CD4-positive, alpha-beta memory T cell (primary cell): Measurements from ENCODE around the gene SETBP1. TPM values are rescaled to one million over a fixed set of nuclear protein-coding genes. Genes with fewer than 3 reads are reported as not detected.

Source experiments
- CTCF ChIA-PET: fragments of 350-600 bp; sonication (Branson Sonifier 250); formaldehyde crosslinking; loops from one replicate; lab custom pipeline; 2021; ENCODE audit warnings: inconsistent platforms; ENCODE audit not compliant: partially characterized antibody; lab: Charles Lee
- POLR2A ChIA-PET: fragments of 350-600 bp; sonication (Branson Sonifier 250); formaldehyde crosslinking; loops from one replicate; lab custom pipeline; 2021; ENCODE audit not compliant: partially characterized antibody; lab: Charles Lee
- DNase-seq, 5 donors: peaks; one replicate each; pipeline versions ENCODE4 v3.0.0 to v3.0.0-alpha.2; 2020 to 2022; ENCODE audit warnings: mixed read lengths in 1 of 5
- H3K27ac ChIP-seq: one replicate; pipeline ENCODE4 v1.7.0; 2013; ENCODE audit warnings: low read depth, low read length
- H3K27me3 ChIP-seq: 2 replicates; pipeline ENCODE4 v1.7.0; 2013; ENCODE audit warnings: mild to moderate bottlenecking, low read length, moderate library complexity; ENCODE audit not compliant: insufficient read depth
- H3K36me3 ChIP-seq: 2 replicates; pipeline ENCODE4 v1.7.0; 2013; ENCODE audit warnings: mild to moderate bottlenecking, low read length, moderate library complexity; ENCODE audit not compliant: insufficient read depth
- H3K4me1 ChIP-seq: 2 replicates; pipeline ENCODE4 v1.7.0; 2013; ENCODE audit warnings: mild to moderate bottlenecking, low read length, moderate library complexity; ENCODE audit not compliant: insufficient read depth
- H3K4me3 ChIP-seq, 2 donors: one replicate each; pipeline ENCODE4 v1.7.0; 2013; ENCODE audit warnings: low read length in 2 of 2, mild to moderate bottlenecking in 1 of 2
- H3K9me3 ChIP-seq, 2 donors: one replicate each; pipeline ENCODE4 v1.7.0; 2013; ENCODE audit warnings: low read length in 2 of 2, control low read depth in 1 of 2; ENCODE audit not compliant: control insufficient read depth in 1 of 2
- H3K27ac Mint-ChIP-seq, 7 donors: one replicate each; pipeline ENCODE4 v1.8.0; 2020 to 2021; ENCODE audit warnings: mixed read lengths in 7 of 7, mild to moderate bottlenecking in 6 of 7, inconsistent platforms in 3 of 7, moderate library complexity in 3 of 7
- H3K27me3 Mint-ChIP-seq, 2 donors: one replicate each; pipeline ENCODE4 v1.8.0; 2020 to 2021; ENCODE audit warnings: mixed read lengths in 2 of 2
- H3K36me3 Mint-ChIP-seq, 2 donors: one replicate each; pipeline ENCODE4 v1.8.0; 2020 to 2021; ENCODE audit warnings: mixed read lengths in 2 of 2, inconsistent platforms in 1 of 2, mild to moderate bottlenecking in 1 of 2
- H3K4me1 Mint-ChIP-seq, 4 donors: one replicate each; pipeline ENCODE4 v1.8.0; 2020 to 2021; ENCODE audit warnings: mixed read lengths in 4 of 4, mild to moderate bottlenecking in 1 of 4
- H3K4me3 Mint-ChIP-seq, 8 donors: one replicate each; pipeline ENCODE4 v1.8.0; 2020 to 2021; ENCODE audit warnings: mixed read lengths in 8 of 8, mild to moderate bottlenecking in 7 of 8, moderate library complexity in 6 of 8, inconsistent platforms in 3 of 8
- H3K9me3 Mint-ChIP-seq, 8 donors: one replicate each; pipeline ENCODE4 v1.8.0; 2020 to 2021; ENCODE audit warnings: mixed read lengths in 8 of 8, mild to moderate bottlenecking in 5 of 8, inconsistent platforms in 3 of 8, moderate library complexity in 1 of 8
- intact Hi-C: fragments of 100-400 bp; cut with micrococcal nuclease; formaldehyde crosslinking; loops from one replicate; pipeline ENCODE4 v1.15.1; 2023
- polyA plus RNA-seq, 2 donors: library from polyadenylated mRNA; unstranded; fragments of 300-500 nt; fragmentation: Illumina TruSeq; gene quantifications; one replicate each; pipeline ENCODE4 v1.2.3, GENCODE V29; 2021
- total RNA-seq, 2 experiments: library from RNA; stranded (reverse); gene quantifications; one replicate each; pipeline ENCODE4 v1.2.3, GENCODE V29; 2021

SETBP1 gene
- total and polyA plus RNA-seq, 4 experiments from 2014 or later = 0.03 to 0.21 (median 0.09) TPM; not detected in 1

- H3K27ac ChIP-seq = no peak overlapping the region
- DNase-seq = no peak
- no peak overlapping the region for H3K4me3 ChIP-seq
- Mint-ChIP-seq H3K4me3 (no peak overlapping the region), H3K9me3 (peaks cover 0 to 3% (median 0%) of the 10 kb centered on the region in 8 donors), H3K4me1 (peaks cover 0 to 4% (median 0%) of the 10 kb centered on the region in 4 donors), H3K27ac (no peak overlapping the region), H3K27me3 (peaks cover 19 to 27% of the 10 kb centered on the region in 2 donors), H3K36me3 (no peaks in the 10 kb centered on the region)
- H3K27me3 ChIP-seq = no peaks in the 10 kb centered on the region
- POLR2A ChIA-PET = no interaction called here
- H3K9me3 ChIP-seq = no peaks in the 10 kb centered on the region
- CTCF ChIA-PET = interaction anchor here (1.7 kb wide), 1 partner anchor 12 kb away, joined by 3 read pairs; no protein-coding TSS in a partner anchor
- no peaks in the 10 kb centered on the region for H3K4me1 ChIP-seq
- intact Hi-C loops = no loop called here
- no peaks in the 10 kb centered on the region for H3K36me3 ChIP-seq
These were observed 232.2 kb downstream of the SETBP1 start for GRCh38 chr18:44912740-44913478.

- no peaks in the 10 kb centered on the region for H3K36me3 Mint-ChIP-seq
- peaks cover 19 to 21% of the 10 kb centered on the region in 2 donors for H3K27me3 Mint-ChIP-seq
- POLR2A ChIA-PET = no interaction called here
- peaks cover 0 to 3% (median 0%) of the 10 kb centered on the region in 8 donors for H3K9me3 Mint-ChIP-seq
- peaks cover 0 to 4% (median 0%) of the 10 kb centered on the region in 4 donors for H3K4me1 Mint-ChIP-seq
- H3K27ac Mint-ChIP-seq = no peak overlapping the region
- Histone ChIP-seq H3K4me1 (no peaks in the 10 kb centered on the region), H3K36me3 (no peaks in the 10 kb centered on the region), H3K27me3 (no peaks in the 10 kb centered on the region), H3K4me3 (no peak overlapping the region), H3K9me3 (no peaks in the 10 kb centered on the region), H3K27ac (no peak overlapping the region)
- intact Hi-C loops = no loop called here
- CTCF ChIA-PET = no interaction called here
- H3K4me3 Mint-ChIP-seq = no peak overlapping the region
- DNase-seq = no peak
These were observed 233.3 kb downstream of the SETBP1 start for GRCh38 chr18:44914028-44914427.

GRCh38 chr18:44915213-44915612 is 234.5 kb downstream of the SETBP1 start:
- ChIA-PET CTCF (interaction anchor here (1.0 to 1.2 kb wide), 2 partner anchors 27 to 33 kb away, joined by 4 read pairs; no protein-coding TSS in a partner anchor), POLR2A (no interaction called here)
- no peaks in the 10 kb centered on the region for H3K27me3 ChIP-seq
- H3K4me3 Mint-ChIP-seq = no peak overlapping the region
- H3K27ac Mint-ChIP-seq = no peak overlapping the region
- no peaks in the 10 kb centered on the region for H3K4me1 ChIP-seq
- no peak overlapping the region for H3K4me3 ChIP-seq
- peaks cover 17 to 21% of the 10 kb centered on the region in 2 donors for H3K27me3 Mint-ChIP-seq
- H3K27ac ChIP-seq = no peak overlapping the region
- no peaks in the 10 kb centered on the region for H3K36me3 ChIP-seq
- DNase-seq = no peak
- H3K9me3 Mint-ChIP-seq = peaks cover 0 to 3% (median 0%) of the 10 kb centered on the region in 8 donors
- H3K36me3 Mint-ChIP-seq = no peaks in the 10 kb centered on the region
- intact Hi-C loops = no loop called here
- no peaks in the 10 kb centered on the region for H3K9me3 ChIP-seq
- no peaks in the 10 kb centered on the region for H3K4me1 Mint-ChIP-seq

GRCh38 chr18:44915661-44916060 is 235.0 kb downstream of the SETBP1 start:
- H3K27ac Mint-ChIP-seq = no peak overlapping the region

GRCh38 chr18:44916429-44917207 is 235.9 kb downstream of the SETBP1 start:
- Mint-ChIP-seq H3K9me3 (peaks cover 0 to 2% (median 0%) of the 10 kb centered on the region in 8 donors), H3K27me3 (peaks cover 13 to 19% of the 10 kb centered on the region in 2 donors), H3K36me3 (no peaks in the 10 kb centered on the region), H3K27ac (no peak overlapping the region), H3K4me1 (no peaks in the 10 kb centered on the region), H3K4me3 (no peak overlapping the region)
- H3K27ac ChIP-seq = no peak overlapping the region
- intact Hi-C loops = no loop called here
- DNase-seq = no peak
- ChIA-PET CTCF (no interaction called here), POLR2A (no interaction called here)
- no peaks in the 10 kb centered on the region for H3K27me3 ChIP-seq
- no peak overlapping the region for H3K4me3 ChIP-seq
- no peaks in the 10 kb centered on the region for H3K4me1 ChIP-seq
- H3K36me3 ChIP-seq = no peaks in the 10 kb centered on the region
- H3K9me3 ChIP-seq = no peaks in the 10 kb centered on the region

More at GRCh38 chr18:44915661-44916060, 235.0 kb downstream of the SETBP1 start:
- H3K27me3 Mint-ChIP-seq = peaks cover 15 to 23% of the 10 kb centered on the region in 2 donors
- H3K9me3 Mint-ChIP-seq = peaks cover 0 to 3% (median 0%) of the 10 kb centered on the region in 8 donors
- no peaks in the 10 kb centered on the region for H3K4me1 Mint-ChIP-seq
- Histone ChIP-seq H3K27ac (no peak overlapping the region), H3K4me1 (no peaks in the 10 kb centered on the region), H3K4me3 (no peak overlapping the region), H3K27me3 (no peaks in the 10 kb centered on the region), H3K9me3 (no peaks in the 10 kb centered on the region), H3K36me3 (no peaks in the 10 kb centered on the region)
- CTCF ChIA-PET = interaction anchor here (1.0 to 1.2 kb wide), 2 partner anchors 27 to 32 kb away, joined by 4 read pairs; no protein-coding TSS in a partner anchor
- no peaks in the 10 kb centered on the region for H3K36me3 Mint-ChIP-seq
- POLR2A ChIA-PET = no interaction called here
- DNase-seq = no peak
- intact Hi-C loops = no loop called here
- H3K4me3 Mint-ChIP-seq = no peak overlapping the region

- H3K4me1 ChIP-seq = no peaks in the 10 kb centered on the region
- POLR2A ChIA-PET = no interaction called here
- intact Hi-C loops = no loop called here
- no peaks in the 10 kb centered on the region for H3K4me1 Mint-ChIP-seq
- H3K27me3 Mint-ChIP-seq = peaks cover 11 to 17% of the 10 kb centered on the region in 2 donors
- CTCF ChIA-PET = no interaction called here
- H3K4me3 ChIP-seq = no peak overlapping the region
- H3K36me3 Mint-ChIP-seq = no peaks in the 10 kb centered on the region
- no peaks in the 10 kb centered on the region for H3K9me3 ChIP-seq
- no peak overlapping the region for H3K4me3 Mint-ChIP-seq
- no peaks in the 10 kb centered on the region for H3K36me3 ChIP-seq
- H3K27ac Mint-ChIP-seq = no peak overlapping the region
- H3K9me3 Mint-ChIP-seq = peaks cover 0 to 2% (median 0%) of the 10 kb centered on the region in 8 donors
- no peak for DNase-seq
- H3K27ac ChIP-seq = no peak overlapping the region
- no peaks in the 10 kb centered on the region for H3K27me3 ChIP-seq
These were observed 236.8 kb downstream of the SETBP1 start for GRCh38 chr18:44917216-44918141.
